ELR (cell line): ENCODE data around the gene ALOX5AP.

Experiments used
- DNase-seq: peaks from one replicate; pipeline ENCODE4 v3.0.0-alpha.2; 2015; ENCODE audit warnings: low read depth

The ALOX5AP gene

DNA sequence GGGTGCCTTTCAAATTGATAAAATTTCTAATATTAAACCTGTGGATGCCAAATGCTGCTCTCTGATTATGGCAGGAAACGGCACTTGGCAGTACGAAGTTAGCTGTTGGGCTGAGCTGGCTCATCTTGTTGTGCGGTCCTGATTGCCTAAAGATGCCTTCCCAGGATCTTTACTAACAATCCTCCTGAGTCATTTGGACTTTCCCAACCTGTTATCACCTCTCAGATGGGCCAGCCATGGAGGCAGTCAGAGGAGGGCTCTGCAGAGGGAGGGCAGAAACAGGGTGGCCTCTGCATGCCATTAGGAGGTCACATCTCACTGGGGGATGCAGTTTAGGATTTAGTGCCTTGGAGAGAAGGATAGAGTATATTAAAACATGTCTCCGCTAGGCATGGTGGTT, 27.3 kb downstream of the ALOX5AP start:
- DNase-seq = peak; percentile 16

GRCh38 chr13:30763786-30764413, 28.6 kb downstream of the ALOX5AP start:
- DNase-seq = peak; percentile 62

DNA sequence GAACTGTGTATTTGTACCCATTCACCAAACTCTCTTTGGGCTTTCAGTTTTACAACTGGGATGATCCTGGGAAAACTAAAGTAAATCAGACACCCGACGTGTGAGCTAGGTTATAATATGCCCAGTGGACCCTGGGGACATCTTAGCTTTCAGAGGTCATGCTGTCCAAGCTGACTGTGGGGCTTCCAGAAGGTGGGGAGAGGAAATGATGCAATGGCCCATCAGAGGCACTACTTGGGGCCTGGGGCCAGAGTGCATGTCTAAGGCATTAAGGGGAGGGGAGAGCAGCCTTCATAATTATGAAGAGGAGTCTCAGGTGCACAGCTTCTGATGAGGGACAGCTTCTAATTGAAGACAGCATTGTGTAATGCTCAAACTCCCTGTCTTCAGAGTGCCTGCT, 30.9 kb downstream of the ALOX5AP start:
- no peak for DNase-seq

DNA sequence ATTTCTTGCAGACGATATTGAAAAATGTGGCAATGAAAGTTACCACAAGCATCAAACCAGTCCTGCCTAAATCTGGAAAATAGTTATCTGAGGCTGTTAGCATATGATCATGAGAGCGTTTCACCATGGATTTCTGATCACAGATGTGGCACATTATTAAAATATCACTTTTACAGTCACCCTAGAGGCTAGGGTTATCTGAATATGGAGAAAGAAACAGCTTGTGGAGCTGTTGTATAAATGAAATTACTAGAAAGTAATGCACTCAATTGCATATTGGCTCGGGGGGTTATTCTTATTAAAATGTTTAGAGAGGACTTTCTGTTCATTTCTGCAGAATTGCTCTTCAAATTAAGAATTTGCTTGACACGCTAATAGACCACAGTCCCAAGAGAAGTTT, 35.6 kb downstream of the ALOX5AP start:
- DNase-seq = no peak

- no peak for DNase-seq
These were observed 38.2 kb downstream of the ALOX5AP start for GRCh38 chr13:30773561-30773960.

- no peak for DNase-seq
These were observed 38.9 kb downstream of the ALOX5AP start for GRCh38 chr13:30774214-30774730.

DNA sequence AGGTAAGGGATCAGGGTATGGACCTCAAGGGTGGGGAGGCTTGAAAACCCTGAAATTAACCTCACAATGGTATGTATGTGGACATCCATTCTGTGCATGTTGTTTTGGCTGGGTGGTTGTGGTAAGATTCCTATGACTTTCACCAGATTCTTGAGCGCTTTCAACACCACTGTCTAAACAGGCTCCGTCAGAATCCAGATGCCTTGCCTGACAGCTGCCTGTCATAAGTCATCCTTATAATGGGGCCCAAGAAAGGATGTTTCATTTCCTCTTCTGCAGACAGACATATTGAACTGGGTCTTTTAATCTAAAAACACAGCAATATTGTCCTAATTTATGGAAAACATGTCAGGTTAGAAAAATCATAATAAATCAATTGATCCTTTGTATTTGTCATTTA, 41.3 kb downstream of the ALOX5AP start:
- DNase-seq = no peak

DNA sequence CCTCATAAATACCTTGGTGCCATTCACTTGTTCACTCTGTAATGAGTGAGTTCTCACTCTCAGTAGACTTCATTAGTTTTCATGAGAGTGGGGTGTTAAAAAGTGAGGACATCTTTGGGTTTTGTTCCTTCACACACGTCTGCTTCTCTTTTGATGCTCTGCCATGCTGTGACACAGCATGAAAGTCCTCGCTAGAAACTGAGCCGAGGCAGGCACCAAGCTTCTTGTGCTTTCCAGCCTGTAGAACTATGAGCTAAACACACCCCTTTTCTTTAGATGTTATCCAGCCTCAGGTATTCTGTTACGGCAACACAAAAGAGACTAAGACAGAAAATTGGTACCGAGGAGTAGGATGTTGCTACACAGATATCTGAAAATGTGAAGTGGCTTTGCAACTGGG, 43.7 kb downstream of the ALOX5AP start:
- DNase-seq = no peak

GRCh38 chr13:30779608-30780007, 44.3 kb downstream of the ALOX5AP start:
- no peak for DNase-seq

DNA sequence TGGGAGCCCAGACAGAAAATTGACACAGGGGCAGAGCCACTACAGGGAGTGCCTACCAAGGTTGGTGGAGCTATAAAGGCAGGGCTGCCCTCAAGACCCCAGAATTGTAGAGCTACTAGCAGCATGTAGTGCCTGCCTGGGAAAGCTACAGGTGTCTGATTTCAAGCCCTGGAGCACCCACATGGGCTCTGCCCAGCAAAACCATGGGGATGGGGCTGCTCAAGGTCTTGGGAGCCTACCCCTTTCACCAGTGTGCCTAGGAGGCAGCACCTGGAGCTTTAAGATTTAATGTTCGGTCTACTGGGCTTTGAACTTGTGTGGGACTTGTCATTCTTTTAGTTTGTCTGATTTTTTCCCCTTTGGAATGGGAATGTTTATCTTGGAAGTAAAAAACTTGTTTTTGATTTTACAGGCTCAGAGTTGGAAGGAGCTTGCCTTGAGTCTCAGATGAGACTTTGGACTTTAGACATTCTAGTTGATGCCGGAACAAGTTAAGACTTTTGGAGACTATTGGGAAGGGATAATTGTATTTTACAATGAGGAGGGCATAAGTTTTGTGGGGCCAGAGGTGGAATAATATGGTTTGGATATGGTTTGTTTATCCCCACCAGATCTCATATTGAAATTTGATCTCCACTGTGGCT, 45.1 kb downstream of the ALOX5AP start:
- DNase-seq = no peak

DNA sequence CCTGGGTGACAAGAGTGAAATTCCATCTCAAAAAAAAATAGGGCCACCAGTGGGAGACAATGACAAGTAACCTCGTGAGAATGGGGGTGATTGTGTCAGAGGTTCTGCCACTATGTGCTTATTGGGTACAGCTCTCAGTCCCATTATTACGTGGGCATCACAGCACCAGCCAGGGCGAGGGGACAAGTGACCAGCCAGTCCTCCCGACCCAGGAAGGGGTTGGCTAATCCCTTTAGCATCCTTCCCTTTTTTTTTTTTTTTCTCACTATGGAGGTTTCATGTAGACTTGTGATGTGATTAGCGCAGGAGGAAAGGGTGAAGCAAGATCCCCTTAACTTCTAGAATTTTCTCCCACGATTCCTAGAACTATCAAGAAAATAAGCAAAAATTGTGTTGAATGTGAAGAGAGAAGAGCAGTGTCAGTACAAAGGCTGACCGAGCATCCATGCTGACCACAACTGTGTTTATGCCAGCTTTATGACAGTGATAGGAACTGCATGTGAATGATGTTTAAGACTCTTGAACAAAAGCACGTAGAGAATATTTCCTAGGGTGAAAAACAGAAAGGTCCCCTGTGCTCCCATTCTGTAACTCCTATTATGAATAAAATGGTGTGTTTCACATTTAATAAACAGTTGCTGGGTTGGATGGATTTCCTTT, 50.0 kb downstream of the ALOX5AP start:
- no peak for DNase-seq

GRCh38 chr13:30786648-30787047, 51.3 kb downstream of the ALOX5AP start:
- no peak for DNase-seq

- no peak for DNase-seq
These were observed 52.6 kb downstream of the ALOX5AP start for GRCh38 chr13:30787738-30788525.

DNA sequence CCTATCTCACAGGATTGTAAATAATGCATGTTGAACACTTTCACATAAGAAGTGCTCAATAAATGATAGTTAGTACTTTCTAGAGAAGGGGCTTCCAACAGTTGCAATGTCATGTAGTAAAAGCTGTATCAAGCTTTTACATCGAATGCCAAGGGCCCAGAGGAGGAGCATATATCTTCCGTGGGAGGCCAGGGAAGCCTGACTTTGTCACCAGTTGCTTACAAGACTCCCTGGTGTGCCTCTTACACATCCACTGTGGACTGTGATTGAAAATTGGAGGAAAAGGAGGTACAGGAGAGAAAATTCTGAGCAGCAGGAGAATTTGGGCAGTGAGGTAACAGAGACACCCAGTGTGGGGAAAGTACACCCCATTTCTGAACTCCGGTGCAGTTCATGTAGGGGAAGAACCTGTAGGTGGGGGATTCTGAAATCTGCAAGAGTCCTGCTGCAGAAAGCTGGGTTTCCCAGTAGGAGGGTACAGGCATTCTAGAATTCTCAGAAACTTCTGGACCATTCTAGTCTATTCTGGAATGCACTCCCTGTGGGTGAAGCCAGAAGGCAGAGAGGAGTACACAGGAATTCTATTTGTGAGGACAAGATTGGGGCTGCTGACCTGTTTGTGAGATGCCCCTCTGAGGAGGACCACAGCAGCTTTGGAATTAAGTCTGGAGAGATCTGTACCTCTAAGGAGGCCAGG, 54.0 kb downstream of the ALOX5AP start:
- DNase-seq = no peak

DNA sequence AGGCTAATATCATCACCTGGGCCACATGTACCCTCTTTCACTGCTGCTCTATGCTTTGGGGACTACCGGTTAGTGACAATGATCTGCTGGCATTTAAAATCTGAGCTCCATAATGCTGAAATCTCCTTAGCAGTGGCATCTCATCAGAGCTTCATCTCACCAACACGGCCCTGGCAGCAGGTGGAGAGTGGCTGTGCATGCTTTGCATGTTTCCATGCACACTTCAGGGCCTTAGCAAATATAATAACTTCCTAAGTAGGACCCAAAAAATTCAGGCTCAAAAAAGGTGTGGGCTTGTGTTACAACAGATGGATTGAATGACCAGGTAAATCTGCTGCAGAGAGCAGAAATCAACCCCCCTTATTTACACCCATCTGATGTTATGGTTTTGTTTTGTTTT, 55.2 kb downstream of the ALOX5AP start:
- no peak for DNase-seq

GRCh38 chr13:30791354-30792001, 56.1 kb downstream of the ALOX5AP start:
- no peak for DNase-seq

DNA sequence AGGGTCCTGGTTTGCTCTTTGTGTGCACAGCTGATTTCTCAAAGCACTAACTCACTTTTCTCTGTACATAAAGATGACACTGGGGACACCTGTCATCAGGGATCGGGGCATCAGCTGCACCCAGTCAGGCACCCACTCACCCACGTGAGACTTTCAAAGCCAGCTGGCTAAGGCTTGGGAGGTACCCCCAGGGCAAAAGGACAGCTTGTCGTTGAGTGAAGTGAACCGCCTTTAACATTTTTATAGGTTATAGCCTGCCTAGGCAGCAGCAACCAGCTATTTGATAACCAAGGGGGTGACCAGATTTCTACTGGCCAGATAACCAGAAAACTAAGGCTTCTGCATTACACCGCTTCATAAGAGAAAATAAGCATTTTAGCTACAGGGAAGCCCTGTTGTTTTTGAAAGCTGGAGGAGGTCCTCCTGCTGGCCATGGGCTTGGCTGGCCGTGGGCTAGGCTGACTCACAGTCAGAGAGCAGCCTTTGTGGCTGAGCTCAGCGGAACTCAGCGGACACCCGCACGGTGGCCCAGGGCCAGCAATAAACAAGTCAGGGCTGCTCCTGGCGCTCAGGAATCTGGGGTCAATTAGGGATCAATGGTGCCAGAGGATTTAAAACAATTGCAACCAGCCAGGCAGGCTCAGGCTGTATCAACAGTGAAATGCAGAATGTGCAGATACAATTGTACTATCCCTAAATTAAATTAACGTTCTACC, 57.1 kb downstream of the ALOX5AP start:
- peak; percentile 94 for DNase-seq

DNA sequence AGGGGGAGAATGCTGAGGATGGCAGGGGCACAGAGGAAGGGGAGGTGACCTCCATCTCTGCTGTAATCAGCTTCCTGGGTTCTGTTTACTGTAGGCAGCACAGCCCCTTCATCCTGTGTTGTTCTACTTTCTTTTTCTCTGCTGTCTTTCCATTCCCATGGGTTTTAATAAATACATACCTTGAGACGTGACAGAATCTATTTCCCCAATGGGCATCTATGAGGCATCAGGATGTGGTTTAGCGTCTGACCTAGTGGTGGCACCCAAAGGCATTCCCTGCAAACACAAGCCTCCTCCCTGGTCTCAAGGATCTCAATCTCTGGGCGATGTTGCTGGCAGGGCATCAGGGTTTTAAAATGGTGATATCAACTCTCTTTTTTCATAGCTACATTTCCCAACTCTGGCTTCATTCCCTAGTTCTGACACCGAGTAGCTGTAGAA, 60.8 kb downstream of the ALOX5AP start:
- peak; percentile 91 for DNase-seq

DNA sequence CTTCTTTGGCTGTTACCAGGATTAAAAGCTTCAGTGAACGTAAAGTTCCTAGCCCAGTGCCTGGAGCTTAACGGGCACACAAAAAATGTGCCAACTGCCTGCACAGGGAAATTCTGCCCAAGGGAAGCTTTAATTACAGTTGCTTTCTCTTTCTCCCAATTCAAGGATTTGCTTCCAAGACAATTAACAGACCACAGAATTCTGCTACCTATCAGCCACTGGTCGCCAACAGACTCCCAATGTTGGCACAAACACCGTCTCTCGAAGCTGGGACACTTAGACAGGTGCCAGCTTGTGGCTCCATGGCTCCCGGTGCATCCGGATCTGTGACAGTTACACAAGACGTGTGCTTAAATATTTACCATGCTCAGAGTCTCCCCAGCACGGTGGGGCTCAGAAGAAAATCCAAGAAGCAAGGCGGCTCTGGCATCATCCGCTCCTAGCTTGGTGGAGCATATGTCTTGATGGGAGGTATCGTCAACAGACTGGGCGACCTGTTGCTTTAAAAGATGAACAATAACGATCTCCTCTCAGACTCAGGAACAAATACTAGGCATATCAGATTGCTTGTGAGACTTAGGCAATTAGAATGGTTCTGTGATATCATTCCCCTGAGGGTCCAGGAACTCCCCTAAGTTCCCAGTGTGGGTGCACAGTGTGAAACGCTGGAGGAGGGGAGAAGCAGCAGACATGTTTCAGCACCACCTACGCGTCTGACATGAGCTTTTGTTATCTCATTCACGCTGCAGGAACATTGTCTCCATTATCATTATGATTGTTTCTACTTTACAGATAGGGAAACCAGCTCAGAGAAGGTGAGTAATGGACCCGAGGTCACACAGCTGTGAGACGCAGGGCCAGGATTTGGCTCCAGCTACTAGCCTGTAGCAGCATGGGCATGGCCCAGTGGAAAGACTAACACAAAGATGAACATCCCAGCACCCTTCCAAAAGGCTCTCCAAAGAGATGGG, 61.6 kb downstream of the ALOX5AP start:
- DNase-seq = no peak
